GM12875 (cell line): ENCODE results near the gene RUNX2.

Experiments
- H3K4me3 ChIP-seq: one replicate; pipeline ENCODE4 v1.5.1; 2011; ENCODE audit warnings: low read depth, low read length, control low read depth
- TF ChIP-seq, protein P1 (sequence below): IDR thresholded peaks from 2 replicates; pipeline ENCODE4 v1.5.1; 2011; ENCODE audit warnings: low read depth, mild to moderate bottlenecking, control low read depth, inconsistent platforms, low read length, moderate library complexity, borderline replicate concordance; ENCODE audit not compliant: insufficient read depth

Gene RUNX2

DNA sequence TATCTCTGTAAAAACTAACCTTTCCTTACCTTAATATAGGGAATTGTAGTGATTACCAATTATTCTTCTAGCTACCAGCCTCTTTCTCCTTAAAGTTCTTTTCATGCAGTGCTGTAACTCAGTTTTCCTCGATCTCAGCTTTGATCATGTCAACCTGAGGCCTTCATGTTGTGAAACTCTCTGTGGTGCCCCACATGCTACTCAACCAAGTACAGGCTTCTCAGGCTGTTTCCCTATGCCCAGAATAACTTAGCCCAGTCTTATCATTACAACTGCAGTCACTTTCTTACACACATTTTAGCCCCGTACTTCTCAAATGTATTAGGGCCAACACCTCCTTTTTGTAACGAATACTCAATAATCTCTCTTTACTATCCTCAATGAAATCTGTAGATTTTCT is 139.7 kb downstream of the RUNX2 start:
- TF ChIP-seq, protein P1, sequence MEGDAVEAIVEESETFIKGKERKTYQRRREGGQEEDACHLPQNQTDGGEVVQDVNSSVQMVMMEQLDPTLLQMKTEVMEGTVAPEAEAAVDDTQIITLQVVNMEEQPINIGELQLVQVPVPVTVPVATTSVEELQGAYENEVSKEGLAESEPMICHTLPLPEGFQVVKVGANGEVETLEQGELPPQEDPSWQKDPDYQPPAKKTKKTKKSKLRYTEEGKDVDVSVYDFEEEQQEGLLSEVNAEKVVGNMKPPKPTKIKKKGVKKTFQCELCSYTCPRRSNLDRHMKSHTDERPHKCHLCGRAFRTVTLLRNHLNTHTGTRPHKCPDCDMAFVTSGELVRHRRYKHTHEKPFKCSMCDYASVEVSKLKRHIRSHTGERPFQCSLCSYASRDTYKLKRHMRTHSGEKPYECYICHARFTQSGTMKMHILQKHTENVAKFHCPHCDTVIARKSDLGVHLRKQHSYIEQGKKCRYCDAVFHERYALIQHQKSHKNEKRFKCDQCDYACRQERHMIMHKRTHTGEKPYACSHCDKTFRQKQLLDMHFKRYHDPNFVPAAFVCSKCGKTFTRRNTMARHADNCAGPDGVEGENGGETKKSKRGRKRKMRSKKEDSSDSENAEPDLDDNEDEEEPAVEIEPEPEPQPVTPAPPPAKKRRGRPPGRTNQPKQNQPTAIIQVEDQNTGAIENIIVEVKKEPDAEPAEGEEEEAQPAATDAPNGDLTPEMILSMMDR, result no peak
- H3K4me3 ChIP-seq, result no peak overlapping the region

DNA sequence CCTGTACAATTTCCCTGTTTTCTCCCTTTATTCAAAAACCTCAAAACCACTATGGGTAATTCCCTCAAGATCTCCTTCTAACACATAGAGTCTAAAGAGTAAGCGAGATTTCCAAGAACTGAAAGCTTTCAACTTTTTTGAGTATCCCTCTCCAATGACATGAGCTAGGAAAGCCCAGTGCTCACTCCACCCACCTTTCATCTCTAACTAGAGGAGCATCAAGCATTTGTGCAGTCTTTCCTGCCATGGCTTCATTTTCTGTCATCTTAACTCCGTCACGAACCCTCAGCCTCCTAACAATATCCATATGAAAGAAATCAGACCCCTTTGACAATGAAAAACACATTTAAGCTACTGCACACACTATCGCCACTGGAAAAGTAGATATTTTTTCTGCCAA is 141.5 kb downstream of the RUNX2 start:
- TF ChIP-seq, protein P1, result no peak
- no peak overlapping the region for H3K4me3 ChIP-seq

DNA sequence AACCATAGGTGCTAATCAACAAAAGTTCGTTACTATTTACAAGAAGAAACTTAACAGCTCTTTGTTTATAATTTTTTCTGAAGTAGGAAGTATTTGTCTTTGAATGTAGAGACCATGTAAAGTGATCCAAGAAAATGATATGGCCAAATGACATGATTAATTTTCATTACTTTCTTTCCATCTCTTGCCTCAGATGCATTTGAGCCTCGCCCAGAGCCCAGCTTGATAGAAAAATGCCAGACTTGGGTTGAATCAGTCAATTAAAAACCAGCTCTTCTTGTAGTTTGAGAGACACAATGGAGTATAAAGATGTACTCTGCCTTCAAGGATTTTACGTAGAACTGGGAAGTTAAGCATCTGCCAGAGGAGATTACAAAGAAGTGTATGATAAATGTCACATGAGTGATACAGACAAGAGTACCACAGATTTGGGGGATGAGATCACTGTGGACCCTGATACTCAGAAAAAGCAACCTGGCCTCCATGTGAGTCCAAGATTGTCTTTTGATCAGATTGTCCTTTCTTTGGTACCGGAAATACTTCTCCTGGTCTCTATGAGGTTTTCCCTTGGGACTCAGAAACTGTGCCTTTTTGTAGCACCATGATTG is 142.1 kb downstream of the RUNX2 start:
- no peak overlapping the region for H3K4me3 ChIP-seq
- TF ChIP-seq, protein P1, result no peak

DNA sequence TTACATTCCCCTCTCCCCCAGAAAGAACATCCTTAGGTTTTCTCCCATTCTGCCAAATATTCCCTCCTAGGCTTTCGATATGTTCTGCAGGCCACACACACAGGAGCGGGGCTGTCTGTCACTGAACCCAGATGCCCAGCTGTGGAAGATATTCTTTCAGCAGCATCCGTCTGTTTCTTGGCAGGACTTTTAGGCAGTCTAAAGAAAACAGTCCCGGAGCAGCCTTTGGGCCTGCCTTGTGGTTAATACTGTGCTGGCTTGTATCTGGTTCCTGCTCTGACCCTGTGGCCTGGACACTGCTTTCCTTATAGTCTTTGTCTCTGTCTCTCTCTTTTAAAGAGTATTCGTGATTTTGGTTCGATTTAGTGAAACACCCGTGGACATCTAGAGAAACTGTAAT is 144.3 kb downstream of the RUNX2 start:
- TF ChIP-seq, protein P1, result no peak
- no peak overlapping the region for H3K4me3 ChIP-seq

DNA sequence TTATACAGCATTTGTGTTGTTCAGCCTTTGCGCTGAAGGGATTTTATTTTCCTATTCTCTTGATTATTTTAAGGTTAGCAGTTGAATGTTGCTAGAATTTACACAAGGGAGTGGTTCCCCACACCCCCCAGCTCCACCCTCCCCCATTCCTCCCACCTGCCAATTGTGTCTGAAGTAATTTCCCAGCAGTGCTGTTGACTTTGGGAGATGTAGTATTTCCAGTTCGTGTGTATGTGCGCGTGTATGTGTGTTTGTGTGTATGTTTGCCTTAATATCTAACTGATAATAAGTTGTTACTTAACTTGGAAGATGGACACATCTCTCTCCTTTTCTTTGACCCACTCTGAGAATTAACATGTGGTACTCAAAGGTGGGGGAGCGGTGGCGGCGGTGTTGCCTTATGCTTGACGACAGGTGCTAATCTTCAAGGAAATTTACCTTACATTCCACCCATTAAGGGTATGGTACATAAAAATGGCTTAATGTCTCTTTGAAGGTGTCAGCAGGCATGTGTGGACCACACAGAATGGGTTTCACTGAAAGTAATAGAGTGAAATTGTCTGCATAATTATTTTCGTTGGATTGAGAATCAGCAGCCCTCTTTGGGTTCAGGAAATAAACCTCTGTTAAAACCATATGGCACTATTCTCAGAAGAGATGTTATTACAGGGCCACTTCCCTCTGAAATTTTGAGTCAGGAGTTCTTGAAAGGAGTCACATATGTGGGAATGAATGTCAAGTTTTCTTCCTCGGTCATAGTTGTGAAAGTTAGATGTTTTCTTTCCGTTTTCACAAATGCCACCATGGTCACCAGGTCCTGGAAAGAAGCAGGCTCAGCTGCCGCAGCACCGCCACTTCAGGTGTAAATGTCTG is 145.2 kb downstream of the RUNX2 start:
- TF ChIP-seq, protein P1, result no peak
- no peak overlapping the region for H3K4me3 ChIP-seq

DNA sequence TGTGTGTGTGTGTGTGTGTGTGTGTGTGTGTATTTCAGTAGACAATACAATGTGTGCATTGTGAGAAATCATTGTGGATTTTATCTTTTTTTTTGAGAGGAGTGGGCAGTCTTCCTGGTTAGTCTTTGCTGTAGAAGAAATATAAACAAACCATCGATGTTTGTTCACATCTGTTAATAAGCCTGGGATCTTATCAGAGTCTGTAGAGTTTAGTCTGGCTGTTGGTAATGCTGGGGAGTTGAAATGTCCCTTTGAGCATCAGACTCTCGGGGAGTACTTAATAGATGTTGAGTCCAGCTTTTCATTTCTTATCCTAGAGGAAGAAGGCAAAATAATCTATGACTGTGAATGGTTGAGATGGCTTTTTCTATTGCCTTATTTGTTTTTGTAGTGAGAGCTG is 146.2 kb downstream of the RUNX2 start:
- TF ChIP-seq, protein P1, result no peak
- no peak overlapping the region for H3K4me3 ChIP-seq

DNA sequence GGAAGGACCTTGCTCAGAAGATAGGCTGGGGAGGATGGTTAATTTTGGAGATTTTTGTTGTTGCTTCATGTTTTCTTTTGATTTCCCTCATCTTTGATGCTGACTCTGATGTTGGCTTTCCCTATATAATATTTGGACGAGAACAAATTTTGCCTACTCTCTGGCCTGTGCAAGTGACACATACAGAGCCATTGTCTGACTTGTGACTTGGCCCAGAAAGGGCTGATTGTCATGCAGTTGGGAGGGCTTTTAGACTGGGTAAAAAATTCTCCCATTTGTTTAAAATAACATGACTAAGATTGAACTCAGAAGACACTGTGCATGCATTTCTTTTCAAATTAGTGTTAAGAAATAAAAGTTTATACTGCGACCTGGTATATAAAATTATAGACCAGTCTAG is 148.2 kb downstream of the RUNX2 start:
- TF ChIP-seq, protein P1, result no peak

More for the DNA sequence above, 148.2 kb downstream of the RUNX2 start:
- H3K4me3 ChIP-seq, result no peak overlapping the region
